Stimulated activated CD8-positive, alpha-beta memory T cell treated with anti-CD3 and anti-CD28 coated beads, Interleukin-4, amount 100 ng/mL, for 1 hour (primary cell): ENCODE data around the gene NPC1L1.

ENCODE experiments used
- DNase-seq, 2 donors: peaks; one replicate each; pipeline ENCODE4 v3.0.0-alpha.2; 2020; ENCODE audit warnings: low read depth in 2 of 2, low spot score in 1 of 2

Gene NPC1L1

GRCh38 chr7:44472843-44473242 is 68.3 kb downstream of the NPC1L1 start:
- no peak for DNase-seq

GRCh38 chr7:44471850-44472249 is 69.3 kb downstream of the NPC1L1 start:
- no peak for DNase-seq

- no peak for DNase-seq
Measured at GRCh38 chr7:44471436-44471835, 69.7 kb downstream of the NPC1L1 start.

DNA sequence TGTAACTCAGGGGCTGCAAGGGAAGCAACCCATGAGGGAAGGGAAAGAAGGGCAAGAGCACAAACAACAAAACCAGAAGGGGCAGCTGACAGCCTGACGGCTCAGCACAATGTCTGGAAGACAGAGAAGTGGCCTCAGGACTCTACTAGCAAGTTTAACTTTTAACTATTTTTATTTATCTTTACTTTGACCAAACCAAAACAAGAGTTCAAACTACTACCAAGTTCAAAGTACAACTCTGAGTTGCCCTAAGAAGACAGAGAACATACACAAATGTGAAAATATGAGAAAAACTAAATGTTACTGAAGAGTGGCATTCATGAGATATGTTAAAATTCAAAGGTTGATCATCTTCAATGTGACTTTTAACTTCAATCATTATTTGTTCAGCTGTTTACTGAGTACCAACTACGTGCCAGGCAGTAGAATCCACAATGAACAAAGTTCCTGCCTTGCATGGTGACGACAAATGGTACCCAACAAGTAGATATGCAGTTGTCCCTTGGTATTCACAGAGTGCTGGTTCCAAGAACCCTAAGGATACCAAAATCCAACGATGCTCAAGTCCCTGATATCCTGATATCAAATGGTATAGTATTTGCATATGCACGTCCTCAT is 70.4 kb downstream of the NPC1L1 start:
- no peak for DNase-seq

- no peak for DNase-seq
Measured at GRCh38 chr7:44470135-44470479, 71.0 kb downstream of the NPC1L1 start.

GRCh38 chr7:44469461-44470134 is 71.5 kb downstream of the NPC1L1 start:
- no peak for DNase-seq

DNA sequence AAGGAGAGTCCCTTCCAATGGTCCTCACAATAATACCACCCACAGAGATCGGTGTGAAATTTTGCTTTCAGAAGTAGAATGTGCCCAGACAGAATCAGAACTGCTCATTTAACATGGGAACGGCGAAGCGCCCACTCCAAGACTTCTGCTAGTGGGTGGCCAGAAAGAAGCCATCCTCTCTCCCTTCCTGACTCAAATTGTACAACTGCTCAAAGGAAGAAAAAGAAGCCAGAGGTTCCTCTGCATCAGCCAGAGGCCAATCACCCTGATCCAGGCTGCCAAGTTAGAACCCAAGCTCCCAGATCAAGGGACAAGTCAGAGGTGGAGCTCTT is 73.9 kb downstream of the NPC1L1 start:
- no peak for DNase-seq

DNA sequence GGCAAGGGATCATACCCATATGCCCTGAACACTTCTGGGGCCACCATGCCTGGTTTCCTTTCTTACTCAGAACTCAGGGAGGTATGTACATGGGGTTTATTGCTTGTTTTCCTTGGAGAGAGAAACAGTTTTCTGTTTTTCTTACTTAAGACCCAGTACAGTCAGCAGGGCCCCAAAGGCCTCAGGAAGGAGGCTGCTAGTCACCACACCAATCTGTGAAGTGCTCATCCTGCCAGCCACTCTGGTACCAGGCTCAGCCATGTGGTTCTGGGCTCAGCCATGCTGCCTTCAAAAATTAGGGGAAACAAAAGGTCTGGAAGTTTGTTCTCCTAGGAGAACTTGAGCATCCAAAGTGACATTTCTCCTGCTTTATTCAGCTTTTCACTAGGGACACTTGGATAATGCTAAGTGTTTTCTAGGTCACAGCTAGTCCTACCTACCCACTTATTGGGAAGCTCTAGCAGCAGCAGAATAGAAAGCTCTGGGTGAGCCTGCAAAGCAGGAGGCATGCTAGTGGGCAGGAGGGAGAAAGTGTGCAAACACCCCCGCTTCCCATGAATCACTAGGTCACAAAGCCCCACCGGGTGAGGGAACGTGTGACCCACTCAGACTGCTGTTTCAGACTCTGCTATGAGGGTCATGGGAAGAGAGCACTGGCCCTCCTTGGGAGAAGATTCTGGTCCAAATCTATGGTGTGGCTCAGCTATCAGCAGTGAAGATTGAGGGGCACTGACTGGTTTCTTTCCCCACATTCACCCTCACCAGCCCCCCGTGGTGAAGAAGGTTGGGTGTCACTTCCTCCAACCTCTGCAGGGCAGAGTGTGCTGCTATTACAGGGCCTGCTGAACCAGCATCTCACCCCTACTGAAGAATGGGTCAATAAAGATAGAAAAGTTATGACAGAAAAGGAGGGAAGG is 74.6 kb downstream of the NPC1L1 start:
- DNase-seq = no peak

- DNase-seq = no peak
Measured at GRCh38 chr7:44465490-44465889, 75.6 kb downstream of the NPC1L1 start.

DNA sequence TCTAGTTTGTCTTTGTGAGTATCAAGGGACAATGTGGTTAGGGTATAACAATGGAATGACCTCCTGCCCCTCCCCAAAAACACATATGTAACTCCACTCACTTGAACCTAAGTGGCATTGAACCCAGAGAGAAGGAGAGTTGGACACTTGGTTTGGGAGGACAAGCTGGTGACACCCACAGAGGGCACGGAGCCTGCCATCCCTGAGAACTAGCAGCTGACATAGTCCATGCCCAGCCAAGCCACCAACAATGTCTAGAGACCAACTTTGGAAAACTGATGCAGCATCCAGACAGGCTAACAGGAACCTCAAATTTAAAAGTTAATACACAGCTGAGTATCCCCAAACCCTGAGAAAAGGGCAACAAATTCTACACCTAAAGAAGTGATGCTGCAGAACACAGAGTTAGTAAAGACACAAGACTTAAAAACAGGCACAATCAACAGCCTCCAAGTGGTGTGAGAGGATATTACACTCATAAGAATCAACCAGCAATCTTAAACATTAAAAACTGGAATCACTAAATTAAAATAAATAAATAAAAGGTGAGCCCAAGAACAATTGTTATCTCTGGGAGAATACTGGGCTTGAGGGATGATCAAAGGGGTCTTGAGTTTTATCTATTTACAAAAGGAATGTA is 77.8 kb downstream of the NPC1L1 start:
- DNase-seq = no peak
